ENCODE data around the gene HNRNPLL.
"Not testable (repeated sequence)": the region's sequence is repeated elsewhere in the genome, so short reads cannot be mapped to it uniquely, and the experiment has no call there.

Gene HNRNPLL

GRCh38 chr2:38602732-38603401, at the start of gene HNRNPLL:
TSS of gene HNRNPLL (minus strand) at chr2:38602928. CDS start at chr2:38602626, 302 bp downstream.
- Histone ChIP-seq H3K36me3 (ENCODE audit: control insufficient read depth, insufficient read depth, low read length) (no peaks in the 10 kb centered on the region), H3K4me3 (replicated peaks; ENCODE audit: low read depth, low read length) (peak within 1 kb of the TSS; percentile 88), H3K27me3 (replicated peaks; ENCODE audit: control insufficient read depth, insufficient read depth, low read length) (no peaks in the 10 kb centered on the region; the same call in 1 of the 2 replicates)
- TF ChIP-seq CTCF (IDR thresholded peaks at IDR 0.05; ENCODE audit: insufficient read depth, low read length, poor library complexity, severe bottlenecking) = peak; percentile 12
- peak; percentile 90 for DNase-seq (ENCODE audit: extremely low read depth, insufficient read length)

GRCh38 chr2:38650717-38651116, 48.0 kb upstream of the HNRNPLL start:
- no peak for TF ChIP-seq CTCF (IDR thresholded peaks at IDR 0.05; ENCODE audit: insufficient read depth, low read length, poor library complexity, severe bottlenecking)
- DNase-seq (ENCODE audit: extremely low read depth, insufficient read length) = no peak
- H3K27me3 ChIP-seq (replicated peaks; ENCODE audit: control insufficient read depth, insufficient read depth, low read length) = no peaks in the 10 kb centered on the region

GRCh38 chr2:38650012-38650411, 47.3 kb upstream of the HNRNPLL start:
- Histone ChIP-seq H3K27me3 (replicated peaks; ENCODE audit: control insufficient read depth, insufficient read depth, low read length) (no peaks in the 10 kb centered on the region), H3K36me3 (ENCODE audit: control insufficient read depth, insufficient read depth, low read length) (no peaks in the 10 kb centered on the region), H3K4me3 (replicated peaks; ENCODE audit: low read depth, low read length) (no peak overlapping the region)
- no peak for DNase-seq (ENCODE audit: extremely low read depth, insufficient read length)
- TF ChIP-seq CTCF (IDR thresholded peaks at IDR 0.05; ENCODE audit: insufficient read depth, low read length, poor library complexity, severe bottlenecking) = no peak

More at GRCh38 chr2:38650717-38651116, 48.0 kb upstream of the HNRNPLL start:
- H3K4me3 ChIP-seq (replicated peaks; ENCODE audit: low read depth, low read length) = no peak overlapping the region
- H3K36me3 ChIP-seq (ENCODE audit: control insufficient read depth, insufficient read depth, low read length) = no peaks in the 10 kb centered on the region

- Histone ChIP-seq H3K27me3 (replicated peaks; ENCODE audit: control insufficient read depth, insufficient read depth, low read length) (no peaks in the 10 kb centered on the region), H3K36me3 (ENCODE audit: control insufficient read depth, insufficient read depth, low read length) (no peaks in the 10 kb centered on the region), H3K4me3 (replicated peaks; ENCODE audit: low read depth, low read length) (no peak overlapping the region)
- no peak for TF ChIP-seq CTCF (IDR thresholded peaks at IDR 0.05; ENCODE audit: insufficient read depth, low read length, poor library complexity, severe bottlenecking)
- DNase-seq (ENCODE audit: extremely low read depth, insufficient read length) = no peak
Measured at GRCh38 chr2:38649176-38649728, 46.5 kb upstream of the HNRNPLL start.

- Histone ChIP-seq H3K36me3 (ENCODE audit: control insufficient read depth, insufficient read depth, low read length) (no peaks in the 10 kb centered on the region), H3K4me3 (replicated peaks; ENCODE audit: low read depth, low read length) (no peak overlapping the region), H3K27me3 (replicated peaks; ENCODE audit: control insufficient read depth, insufficient read depth, low read length) (no peaks in the 10 kb centered on the region)
- TF ChIP-seq CTCF (IDR thresholded peaks at IDR 0.05; ENCODE audit: insufficient read depth, low read length, poor library complexity, severe bottlenecking) = no peak
- DNase-seq (ENCODE audit: extremely low read depth, insufficient read length) = no peak
Measured at GRCh38 chr2:38648107-38648761, 45.5 kb upstream of the HNRNPLL start.

- H3K36me3 ChIP-seq (ENCODE audit: control insufficient read depth, insufficient read depth, low read length); DNase-seq (ENCODE audit: extremely low read depth, insufficient read length); H3K27me3 ChIP-seq (replicated peaks; ENCODE audit: control insufficient read depth, insufficient read depth, low read length); H3K4me3 ChIP-seq (replicated peaks; ENCODE audit: low read depth, low read length): not testable (repeated sequence)
Measured at GRCh38 chr2:38643683-38644511, 41.2 kb upstream of the HNRNPLL start.

Data from GM06990 (cell line).